Trophoblast cell (in vitro differentiated cells and primary cell): Measurements from ENCODE around the gene TTC16.

Source experiments
- DNase-seq, 2 donors: peaks; one replicate each; pipeline ENCODE4 v3.0.0-alpha.2; 2016
- H2AFZ ChIP-seq: 2 replicates; pipeline ENCODE4 v1.6.1; 2013; ENCODE audit warnings: low read length, moderate library complexity, mild to moderate bottlenecking; ENCODE audit not compliant: insufficient read depth, poor library complexity
- H2AK5ac ChIP-seq: 2 replicates; pipeline ENCODE4 v1.6.1; 2013; ENCODE audit warnings: mild to moderate bottlenecking, low read length
- H2BK120ac ChIP-seq: 2 replicates; pipeline ENCODE4 v1.6.1; 2013; ENCODE audit warnings: low read length, mild to moderate bottlenecking, moderate library complexity; ENCODE audit not compliant: insufficient read depth, poor library complexity
- H2BK12ac ChIP-seq: 2 replicates; pipeline ENCODE4 v1.6.1; 2013; ENCODE audit warnings: mild to moderate bottlenecking, low read length, moderate library complexity
- H2BK5ac ChIP-seq: 2 replicates; pipeline ENCODE4 v1.6.1; 2013; ENCODE audit warnings: low read length, low read depth, moderate library complexity, mild to moderate bottlenecking; ENCODE audit not compliant: poor library complexity
- H3K14ac ChIP-seq: 2 replicates; pipeline ENCODE4 v1.6.1; 2013; ENCODE audit warnings: mild to moderate bottlenecking, low read length
- H3K18ac ChIP-seq: 2 replicates; pipeline ENCODE4 v1.6.1; 2013; ENCODE audit warnings: mild to moderate bottlenecking, low read length
- H3K23ac ChIP-seq: 2 replicates; pipeline ENCODE4 v1.6.1; 2013; ENCODE audit warnings: low read length
- H3K27ac ChIP-seq: 2 replicates; pipeline ENCODE4 v1.5.1; 2013; ENCODE audit warnings: low read depth, mild to moderate bottlenecking, inconsistent platforms, low read length, moderate library complexity
- H3K27me3 ChIP-seq: 2 replicates; pipeline ENCODE4 v1.6.1; 2013; ENCODE audit warnings: inconsistent platforms, mild to moderate bottlenecking, low read length, moderate library complexity; ENCODE audit not compliant: insufficient read depth
- H3K36me3 ChIP-seq, 2 experiments: 1 replicate in 1 of 2; 2 replicates in 1 of 2; pipeline ENCODE4 v1.6.1; 2013; ENCODE audit warnings: low read length in 2 of 2, mild to moderate bottlenecking in 2 of 2, moderate library complexity in 1 of 2; ENCODE audit not compliant: insufficient read depth in 2 of 2, control insufficient read depth in 1 of 2
- H3K4ac ChIP-seq: 2 replicates; pipeline ENCODE4 v1.6.1; 2013; ENCODE audit warnings: low read depth, mild to moderate bottlenecking, low read length, moderate library complexity
- H3K4me1 ChIP-seq, 2 experiments: 1 replicate in 1 of 2; 2 replicates in 1 of 2; pipeline ENCODE4 v1.6.1; 2013; ENCODE audit warnings: low read length in 2 of 2, mild to moderate bottlenecking in 2 of 2, moderate library complexity in 1 of 2; ENCODE audit not compliant: insufficient read depth in 2 of 2, control insufficient read depth in 1 of 2
- H3K4me2 ChIP-seq: 2 replicates; pipeline ENCODE4 v1.6.1; 2013; ENCODE audit warnings: inconsistent platforms, mild to moderate bottlenecking, low read length, moderate library complexity
- H3K4me3 ChIP-seq: 2 replicates; pipeline ENCODE4 v1.5.1; 2013; ENCODE audit warnings: mild to moderate bottlenecking, low read depth, low read length, inconsistent platforms
- H3K79me1 ChIP-seq: one replicate; pipeline ENCODE4 v1.6.1; 2013; ENCODE audit warnings: low read length
- H3K79me2 ChIP-seq: 2 replicates; pipeline ENCODE4 v1.6.1; 2013; ENCODE audit warnings: low read length, mild to moderate bottlenecking; ENCODE audit not compliant: control insufficient read depth, insufficient read depth, poor library complexity
- H3K9ac ChIP-seq: 2 replicates; pipeline ENCODE4 v1.6.1; 2013; ENCODE audit warnings: mild to moderate bottlenecking, low read length
- H3K9me3 ChIP-seq: 2 replicates; pipeline ENCODE4 v1.6.1; 2013; ENCODE audit warnings: low read depth, mild to moderate bottlenecking, control low read depth, inconsistent platforms, low read length; ENCODE audit not compliant: insufficient read depth
- H4K12ac ChIP-seq: 2 replicates; pipeline ENCODE4 v1.6.1; 2013; ENCODE audit warnings: low read depth, mild to moderate bottlenecking, low read length, moderate library complexity
- H4K8ac ChIP-seq: 2 replicates; pipeline ENCODE4 v1.6.1; 2013; ENCODE audit warnings: low read depth, mild to moderate bottlenecking, low read length, moderate library complexity
- H4K91ac ChIP-seq: one replicate; pipeline ENCODE4 v1.6.1; 2013; ENCODE audit warnings: low read depth, mild to moderate bottlenecking, low read length, moderate library complexity
- WGBS: extraction: QIAGEN DNeasy Blood & Tissue Kit; methylation state at CpG from one replicate; pipeline ENCODE4 v1.1.7; 2013; ENCODE audit warnings: missing lambda C conversion rate; ENCODE audit not compliant: insufficient read length, insufficient coverage; ENCODE audit errors: extremely low coverage; 5-methylcytosine and 5-hydroxymethylcytosine counted together

TTC16 gene

DNA sequence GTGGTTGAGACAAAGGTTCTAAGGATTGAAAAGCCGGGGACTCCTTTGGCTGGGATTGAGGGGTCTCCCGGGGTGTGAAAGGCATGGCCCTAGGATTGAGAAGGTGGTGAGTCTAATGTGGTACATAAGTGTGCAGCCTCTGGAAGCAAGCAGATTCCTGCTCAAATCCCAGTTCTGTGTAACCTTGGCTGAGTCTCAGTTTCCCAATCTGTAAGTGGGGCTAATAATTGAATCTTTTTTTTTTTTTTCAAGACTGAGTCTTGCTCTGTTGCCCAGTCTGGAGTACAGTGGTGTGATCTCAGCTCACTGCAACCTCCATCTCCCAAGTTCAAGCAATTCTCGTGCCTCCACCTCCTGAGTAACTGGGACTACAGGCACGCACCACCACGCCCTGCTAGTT is 56.7 kb downstream of the TTC16 start:
- H2BK5ac ChIP-seq = no peak overlapping the region
- H4K8ac ChIP-seq = no peak overlapping the region
- H3K36me3 ChIP-seq = no peaks in the 10 kb centered on the region
- no peak overlapping the region for H2AFZ ChIP-seq
- no peak overlapping the region for H3K14ac ChIP-seq
- H2BK12ac ChIP-seq = no peak overlapping the region
- no peaks in the 10 kb centered on the region for H3K27me3 ChIP-seq
- H3K9ac ChIP-seq = no peak overlapping the region
- no peak overlapping the region for H3K18ac ChIP-seq
- no peak overlapping the region for H3K4me2 ChIP-seq
- no CpG with 5 or more reads among the region's 5 CpGs for WGBS
- H3K79me1 ChIP-seq = no peaks in the 10 kb centered on the region
- H3K79me2 ChIP-seq = no peaks in the 10 kb centered on the region
- DNase-seq = no peak
- H4K91ac ChIP-seq = no peak overlapping the region
- H3K4me1 ChIP-seq = peaks cover 3 to 14% of the 10 kb centered on the region in 2 experiments
- no peak overlapping the region for H2AK5ac ChIP-seq
- no peak overlapping the region for H3K23ac ChIP-seq
- H3K27ac ChIP-seq = no peak overlapping the region
- no peak overlapping the region for H4K12ac ChIP-seq
- peaks cover 2% of the 10 kb centered on the region for H3K9me3 ChIP-seq
- H3K4ac ChIP-seq = no peak overlapping the region
- no peak overlapping the region for H3K4me3 ChIP-seq
- no peak overlapping the region for H2BK120ac ChIP-seq

DNA sequence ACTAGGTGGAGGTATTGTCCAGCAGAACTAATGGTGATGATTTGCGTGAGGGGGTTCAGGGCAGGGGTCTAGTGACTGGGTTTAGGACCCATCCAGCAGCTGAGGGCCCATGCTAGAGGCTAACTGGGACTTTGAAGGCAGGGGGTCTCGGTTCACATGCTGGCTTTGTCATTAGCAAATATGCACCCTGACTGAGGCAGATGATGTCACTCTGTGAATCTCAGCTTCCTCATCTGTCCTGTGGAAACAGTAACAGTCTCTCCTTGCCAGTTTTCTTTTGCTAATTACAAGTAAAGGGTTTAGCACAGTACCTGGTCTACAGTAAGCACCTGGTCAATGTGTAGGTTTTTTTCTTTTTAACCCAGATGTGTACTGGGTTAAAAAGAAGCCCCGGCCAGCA is 57.4 kb downstream of the TTC16 start:
- H3K79me1 ChIP-seq = no peaks in the 10 kb centered on the region
- no peak overlapping the region for H2BK12ac ChIP-seq
- H3K27me3 ChIP-seq = no peaks in the 10 kb centered on the region
- no peak overlapping the region for H2BK120ac ChIP-seq
- H4K12ac ChIP-seq = no peak overlapping the region
- no peak overlapping the region for H3K4me2 ChIP-seq
- no peak overlapping the region for H3K27ac ChIP-seq
- H4K91ac ChIP-seq = no peak overlapping the region
- H2BK5ac ChIP-seq = no peak overlapping the region
- peaks cover 0 to 12% of the 10 kb centered on the region in 2 experiments for H3K4me1 ChIP-seq
- H2AK5ac ChIP-seq = no peak overlapping the region
- no peaks in the 10 kb centered on the region for H3K79me2 ChIP-seq
- H4K8ac ChIP-seq = no peak overlapping the region
- no peak overlapping the region for H2AFZ ChIP-seq
- DNase-seq = no peak
- no peak overlapping the region for H3K18ac ChIP-seq
- no CpG with 5 or more reads among the region's 3 CpGs for WGBS
- no peak overlapping the region for H3K4ac ChIP-seq
- no peak overlapping the region for H3K4me3 ChIP-seq
- no peak overlapping the region for H3K9ac ChIP-seq
- H3K9me3 ChIP-seq = peaks cover 2% of the 10 kb centered on the region
- H3K36me3 ChIP-seq = no peaks in the 10 kb centered on the region
- no peak overlapping the region for H3K14ac ChIP-seq
- H3K23ac ChIP-seq = no peak overlapping the region

DNA sequence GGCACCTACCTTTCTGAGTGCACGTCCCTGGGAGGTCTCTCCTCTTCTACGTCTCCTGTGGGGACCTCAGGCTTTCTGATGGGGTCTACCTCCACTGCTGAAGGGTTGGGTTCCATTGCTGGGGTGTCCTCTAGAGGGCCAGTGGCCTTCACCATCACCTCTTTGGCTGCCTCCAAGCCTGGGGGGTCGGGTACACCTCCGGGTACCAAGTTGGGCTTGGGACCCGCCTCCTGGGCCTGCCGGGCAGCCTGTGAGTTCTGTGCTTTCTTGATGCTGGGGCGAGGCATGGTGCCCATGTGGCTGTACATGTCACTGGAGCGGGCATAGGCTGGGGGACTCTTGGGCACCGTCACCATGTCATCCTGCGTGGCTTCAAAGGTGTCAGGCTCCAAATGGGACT is 58.1 kb downstream of the TTC16 start:
- peaks cover 2% of the 10 kb centered on the region for H3K9me3 ChIP-seq
- H3K4ac ChIP-seq = no peak overlapping the region
- no peak overlapping the region for H4K91ac ChIP-seq
- no peak overlapping the region for H2BK12ac ChIP-seq
- no peak overlapping the region for H3K4me2 ChIP-seq
- no peaks in the 10 kb centered on the region for H3K27me3 ChIP-seq
- H3K36me3 ChIP-seq = no peaks in the 10 kb centered on the region
- H2AK5ac ChIP-seq = no peak overlapping the region
- H3K4me3 ChIP-seq = no peak overlapping the region
- H3K27ac ChIP-seq = no peak overlapping the region
- no peak overlapping the region for H4K12ac ChIP-seq
- WGBS = no CpG with 5 or more reads among the region's 10 CpGs
- H3K18ac ChIP-seq = no peak overlapping the region
- H3K9ac ChIP-seq = no peak overlapping the region
- H3K23ac ChIP-seq = no peak overlapping the region
- no peak overlapping the region for H2AFZ ChIP-seq
- H2BK5ac ChIP-seq = no peak overlapping the region
- DNase-seq = no peak
- H3K79me1 ChIP-seq = no peaks in the 10 kb centered on the region
- no peak overlapping the region for H2BK120ac ChIP-seq
- no peak overlapping the region for H3K14ac ChIP-seq
- H3K79me2 ChIP-seq = no peaks in the 10 kb centered on the region
- no peak overlapping the region for H4K8ac ChIP-seq
- peaks cover 0 to 12% of the 10 kb centered on the region in 2 experiments for H3K4me1 ChIP-seq

- WGBS = no CpG with 5 or more reads among the region's 15 CpGs
- H3K4me1 ChIP-seq = peaks cover 0 to 2% of the 10 kb centered on the region in 2 experiments
Observed at GRCh38 chr9:127776195-127776923, 60.5 kb downstream of the TTC16 start.

More at GRCh38 chr9:127776195-127776923, 60.5 kb downstream of the TTC16 start:
- no peak overlapping the region for H3K14ac ChIP-seq
- H3K18ac ChIP-seq = no peak overlapping the region
- no peaks in the 10 kb centered on the region for H3K27me3 ChIP-seq
- H2BK12ac ChIP-seq = no peak overlapping the region
- H3K79me1 ChIP-seq = no peaks in the 10 kb centered on the region
- H4K8ac ChIP-seq = no peak overlapping the region
- H4K91ac ChIP-seq = no peak overlapping the region
- H2AFZ ChIP-seq = no peak overlapping the region
- no peak overlapping the region for H3K4me2 ChIP-seq
- H3K79me2 ChIP-seq = no peaks in the 10 kb centered on the region
- no peak overlapping the region for H2BK5ac ChIP-seq
- H3K23ac ChIP-seq = no peak overlapping the region
- H2AK5ac ChIP-seq = no peak overlapping the region
- no peak overlapping the region for H2BK120ac ChIP-seq
- H3K4ac ChIP-seq = no peak overlapping the region
- no peak overlapping the region for H4K12ac ChIP-seq
- DNase-seq = no peak
- no peak overlapping the region for H3K9ac ChIP-seq
- peaks cover 2% of the 10 kb centered on the region for H3K9me3 ChIP-seq
- H3K27ac ChIP-seq = no peak overlapping the region
- H3K36me3 ChIP-seq = no peaks in the 10 kb centered on the region
- no peak overlapping the region for H3K4me3 ChIP-seq
